WTC11 (cell line): Measurements from ENCODE around the gene SLC38A1. TPM values are rescaled to one million over a fixed set of nuclear protein-coding genes. Genes with fewer than 3 reads are reported as not detected.

Source experiments
- AR ChIP-seq: fragments of 250-450 bp; sonication (Bioruptor Pico); IDR thresholded peaks from 2 replicates; pipeline ENCODE4 v1.9.0; 2021; ENCODE audit warnings: mild to moderate bottlenecking
- ATF1 ChIP-seq: sonication (generic); formaldehyde crosslinking; IDR thresholded peaks from 2 replicates; pipeline ENCODE4 v1.8.1; 2023; ENCODE audit warnings: mild to moderate bottlenecking, moderate library complexity, missing genetic modification reagents
- CDX4 ChIP-seq: fragments of 250-450 bp; sonication (Bioruptor Pico); IDR thresholded peaks from 2 replicates; pipeline ENCODE4 v1.9.0; 2021; ENCODE audit warnings: moderate library complexity, mild to moderate bottlenecking, inconsistent platforms, borderline replicate concordance
- CTCF ChIP-seq: fragments of 200-600 bp; IDR thresholded peaks from 2 replicates; pipeline ENCODE4 v1.8.0; 2022; ENCODE audit warnings: antibody characterized with exemption
- E2F1 ChIP-seq: sonication (generic); formaldehyde crosslinking; IDR thresholded peaks from 2 replicates; pipeline ENCODE4 v1.8.0; 2022; ENCODE audit warnings: mild to moderate bottlenecking, missing genetic modification reagents
- ESRRA ChIP-seq: sonication (generic); formaldehyde crosslinking; IDR thresholded peaks from 2 replicates; pipeline ENCODE4 v1.8.1; 2022; ENCODE audit warnings: mild to moderate bottlenecking, missing genetic modification reagents, borderline replicate concordance
- ETV6 ChIP-seq: sonication (generic); formaldehyde crosslinking; IDR thresholded peaks from 2 replicates; pipeline ENCODE4 v1.8.1; 2022; ENCODE audit warnings: mild to moderate bottlenecking, missing genetic modification reagents
- FOXK1 ChIP-seq: sonication (generic); formaldehyde crosslinking; IDR thresholded peaks from 2 replicates; pipeline ENCODE4 v1.8.0; 2022; ENCODE audit warnings: mild to moderate bottlenecking, moderate library complexity, missing genetic modification reagents
- GABPB1 ChIP-seq: sonication (generic); formaldehyde crosslinking; IDR thresholded peaks from 2 replicates; pipeline ENCODE4 v1.8.1; 2023; ENCODE audit warnings: mild to moderate bottlenecking, missing genetic modification reagents
- JUN ChIP-seq: sonication (generic); formaldehyde crosslinking; IDR thresholded peaks from 2 replicates; pipeline ENCODE4 v1.8.0; 2023; ENCODE audit warnings: mild to moderate bottlenecking, missing genetic modification reagents
- MLX ChIP-seq: sonication (generic); formaldehyde crosslinking; IDR thresholded peaks from 2 replicates; pipeline ENCODE4 v1.8.1; 2023; ENCODE audit warnings: mild to moderate bottlenecking, missing genetic modification reagents, moderate library complexity
- SMAD3 ChIP-seq: sonication (generic); formaldehyde crosslinking; IDR thresholded peaks from 2 replicates; pipeline ENCODE4 v1.8.0; 2022; ENCODE audit warnings: missing genetic modification reagents, mild to moderate bottlenecking, borderline replicate concordance
- SMAD4 ChIP-seq: sonication (generic); formaldehyde crosslinking; IDR thresholded peaks from 2 replicates; pipeline ENCODE4 v1.8.0; 2022; ENCODE audit warnings: mild to moderate bottlenecking, missing genetic modification reagents
- STAT6 ChIP-seq: sonication (generic); formaldehyde crosslinking; conservative IDR thresholded peaks from 2 replicates; pipeline ENCODE4 v1.8.1; 2023; ENCODE audit warnings: mild to moderate bottlenecking, low read depth, missing genetic modification reagents, moderate library complexity
- TCF7 ChIP-seq: sonication (generic); formaldehyde crosslinking; IDR thresholded peaks from 2 replicates; pipeline ENCODE4 v1.8.0; 2022; ENCODE audit warnings: mild to moderate bottlenecking, low read depth, missing genetic modification reagents, moderate library complexity
- TEAD4 ChIP-seq: sonication (generic); formaldehyde crosslinking; IDR thresholded peaks from 2 replicates; pipeline ENCODE4 v1.8.0; 2022; ENCODE audit warnings: mild to moderate bottlenecking, missing genetic modification reagents
- USF2 ChIP-seq: sonication (generic); formaldehyde crosslinking; IDR thresholded peaks from 2 replicates; pipeline ENCODE4 v1.8.1; 2023; ENCODE audit warnings: mild to moderate bottlenecking, missing genetic modification reagents, moderate library complexity
- ZBTB21 ChIP-seq: sonication (generic); formaldehyde crosslinking; IDR thresholded peaks from 2 replicates; pipeline ENCODE4 v1.8.1; 2023; ENCODE audit warnings: mild to moderate bottlenecking, missing genetic modification reagents, borderline replicate concordance
- ZNF121 ChIP-seq: sonication (generic); formaldehyde crosslinking; IDR thresholded peaks from 2 replicates; pipeline ENCODE4 v1.8.0; 2023; ENCODE audit warnings: missing genetic modification reagents
- ZNF281 ChIP-seq: sonication (generic); formaldehyde crosslinking; IDR thresholded peaks from 2 replicates; pipeline ENCODE4 v1.8.0; 2023; ENCODE audit warnings: mild to moderate bottlenecking, missing genetic modification reagents
- ZNF425 ChIP-seq: fragments of 250-450 bp; sonication (Bioruptor Pico); conservative IDR thresholded peaks from 2 replicates; pipeline ENCODE4 v1.9.0; 2021; ENCODE audit warnings: mild to moderate bottlenecking
- total RNA-seq: library from RNA; stranded (reverse); gene quantifications from 3 replicates; pipeline ENCODE4 v1.2.3, GENCODE V29; 2021

SLC38A1 gene
- total RNA-seq, 1 experiment from 2014 or later, result 179 TPM

GRCh38 chr12:46268583-46269428 is at the start of gene SLC38A1 (continued):
- peak; percentile 70; the same call in 1 of the 2 replicates for TF ChIP-seq AR (CRISPR knock-in tag)
- peak; percentile 100 for TF ChIP-seq GABPB1 (CRISPR knock-in tag)
- TF ChIP-seq ESRRA (CRISPR knock-in tag), result peak; percentile 74; the same call in 1 of the 2 replicates
- 0 out of 2 replicates have a peak, but pooled peaks have one; percentile 58 for TF ChIP-seq STAT6 (CRISPR knock-in tag)
- peak; percentile 91; the same call in 1 of the 2 replicates for TF ChIP-seq MLX (CRISPR knock-in tag)
- peak; percentile 78 for TF ChIP-seq ETV6 (CRISPR knock-in tag)
- TF ChIP-seq CTCF, result no peak
- no peak for TF ChIP-seq ZNF121 (CRISPR knock-in tag)
- peak; percentile 80; the same call in 1 of the 2 replicates for TF ChIP-seq ATF1 (CRISPR knock-in tag)
- TF ChIP-seq TCF7 (CRISPR knock-in tag), result peak; percentile 40; the same call in 1 of the 2 replicates
- TF ChIP-seq TEAD4 (CRISPR knock-in tag), result 0 out of 2 replicates have a peak, but pooled peaks have one; percentile 55
- TF ChIP-seq USF2, result peak; percentile 89
- TF ChIP-seq CDX4 (CRISPR knock-in tag), result no peak
- TF ChIP-seq JUN (CRISPR knock-in tag), result peak; percentile 46
- TF ChIP-seq E2F1 (CRISPR knock-in tag), result 0 out of 2 replicates have a peak, but pooled peaks have one; percentile 33
- TF ChIP-seq ZBTB21 (CRISPR knock-in tag), result peak; percentile 83; the same call in 1 of the 2 replicates
- TF ChIP-seq ZNF281, result peak; percentile 62
- TF ChIP-seq ZNF425 (CRISPR knock-in tag), result no peak
- peak; percentile 78 for TF ChIP-seq FOXK1 (CRISPR knock-in tag)
- peak; percentile 75; the same call in 1 of the 2 replicates for TF ChIP-seq SMAD4 (CRISPR knock-in tag)
- TF ChIP-seq SMAD3 (CRISPR knock-in tag), result peak; percentile 87
